Measurements from ENCODE around the gene UTP3. TPM values are rescaled to one million over a fixed set of nuclear protein-coding genes. Genes with fewer than 3 reads are reported as not detected.

UTP3 gene
- total RNA-seq, 1 donor from 2014 or later: 38.5 TPM

GRCh38 chr4:70739496-70740337 lies 51.4 kb downstream of the UTP3 start:
- ChIA-PET CTCF (no interaction called here), POLR2A (interaction anchor here (0.6 to 0.7 kb wide), 4 partner anchors 26 to 270 kb away, joined by 3 to 5 read pairs (median 4); no protein-coding TSS in a partner anchor)
- no peaks in the 10 kb centered on the region for H3K9me3 Mint-ChIP-seq
- ATAC-seq (ENCODE audit: low read depth): no peak
- TF ChIP-seq CTCF (IDR thresholded peaks at IDR 0.05): no peak
- no peaks in the 10 kb centered on the region for H3K36me3 Mint-ChIP-seq (ENCODE audit: low read depth)
- no peaks in the 10 kb centered on the region for H3K27me3 Mint-ChIP-seq
- H3K4me3 Mint-ChIP-seq: no peak overlapping the region
- intact Hi-C loops (cut with micrococcal nuclease): loop anchor here (1.0 to 5.0 kb wide), 3 partner anchors 12 to 188 kb away; no protein-coding TSS in a partner anchor
- peaks cover 27% of the 10 kb centered on the region for H3K4me1 Mint-ChIP-seq
- no peak overlapping the region for H3K27ac Mint-ChIP-seq
- DNase-seq: no peak

Other genes with a start within 250 kb of the UTP3 start
- not detected in 2 replicates for gene MUC7, start 216.3 kb upstream of the UTP3 start, total RNA-seq
- not detected in 2 replicates for gene AMTN, start 170.0 kb upstream of the UTP3 start, total RNA-seq
- not detected in 2 replicates for gene AMBN, start 96.3 kb upstream of the UTP3 start, total RNA-seq
- 0.10 TPM in 1 of 2 replicates, not detected in the other for gene ENAM, start 59.8 kb upstream of the UTP3 start, total RNA-seq
- gene JCHAIN, start 22.0 kb upstream of the UTP3 start, total RNA-seq: 47.0 and 53.7 TPM in 2 replicates
- 55.0 and 69.4 TPM in 2 replicates for gene RUFY3, start 33.4 kb downstream of the UTP3 start, total RNA-seq
- gene GRSF1, start 151.4 kb downstream of the UTP3 start, total RNA-seq: 61.1 and 63.5 TPM in 2 replicates
- 22.2 and 23.4 TPM in 2 replicates for gene MOB1B, start 213.8 kb downstream of the UTP3 start, total RNA-seq

All from activated B cell treated with CpG ODN at 0.5 μM for 24 hours (primary cell).